Activated T-helper 17 cell treated with anti-CD3 and anti-CD28 coated beads, Interleukin-2, amount 50 U/mL, for 72 hours (primary cell): ENCODE results near the gene CEP131. TPM values are rescaled to one million over a fixed set of nuclear protein-coding genes. Genes with fewer than 3 reads are reported as not detected.
A peak's percentile ranks its signal among the peaks of the same experiment; 100 is the strongest.

Experiments used
- ATAC-seq: fragments of 150-1000 bp; cut with Tn5 transposase; replicated peaks from 2 replicates; pipeline ENCODE4 v1.10.0; 2021; ENCODE audit warnings: mild to moderate bottlenecking, moderate library complexity
- H3K27ac Mint-ChIP-seq: one replicate; pipeline ENCODE4 v1.8.0; 2022; ENCODE audit warnings: mixed read lengths
- H3K27me3 Mint-ChIP-seq: one replicate; pipeline ENCODE4 v1.8.0; 2022; ENCODE audit warnings: mixed read lengths
- H3K36me3 Mint-ChIP-seq: one replicate; pipeline ENCODE4 v1.8.0; 2022; ENCODE audit warnings: low read depth, mild to moderate bottlenecking, mixed read lengths
- H3K4me1 Mint-ChIP-seq: one replicate; pipeline ENCODE4 v1.8.0; 2022; ENCODE audit warnings: mixed read lengths
- H3K4me3 Mint-ChIP-seq: one replicate; pipeline ENCODE4 v1.8.0; 2022; ENCODE audit warnings: mild to moderate bottlenecking, mixed read lengths
- H3K9me3 Mint-ChIP-seq: one replicate; pipeline ENCODE4 v1.8.0; 2022; ENCODE audit warnings: mixed read lengths
- total RNA-seq, 2 donors: library from RNA; stranded (reverse); gene quantifications; one replicate each; pipeline ENCODE4 v1.2.3, GENCODE V29; 2022

Gene CEP131
- 10 to 100 TPM in 1 of 2 donors, 1 to 10 TPM in 1; 8.4 to 10.4 TPM for total RNA-seq

DNA sequence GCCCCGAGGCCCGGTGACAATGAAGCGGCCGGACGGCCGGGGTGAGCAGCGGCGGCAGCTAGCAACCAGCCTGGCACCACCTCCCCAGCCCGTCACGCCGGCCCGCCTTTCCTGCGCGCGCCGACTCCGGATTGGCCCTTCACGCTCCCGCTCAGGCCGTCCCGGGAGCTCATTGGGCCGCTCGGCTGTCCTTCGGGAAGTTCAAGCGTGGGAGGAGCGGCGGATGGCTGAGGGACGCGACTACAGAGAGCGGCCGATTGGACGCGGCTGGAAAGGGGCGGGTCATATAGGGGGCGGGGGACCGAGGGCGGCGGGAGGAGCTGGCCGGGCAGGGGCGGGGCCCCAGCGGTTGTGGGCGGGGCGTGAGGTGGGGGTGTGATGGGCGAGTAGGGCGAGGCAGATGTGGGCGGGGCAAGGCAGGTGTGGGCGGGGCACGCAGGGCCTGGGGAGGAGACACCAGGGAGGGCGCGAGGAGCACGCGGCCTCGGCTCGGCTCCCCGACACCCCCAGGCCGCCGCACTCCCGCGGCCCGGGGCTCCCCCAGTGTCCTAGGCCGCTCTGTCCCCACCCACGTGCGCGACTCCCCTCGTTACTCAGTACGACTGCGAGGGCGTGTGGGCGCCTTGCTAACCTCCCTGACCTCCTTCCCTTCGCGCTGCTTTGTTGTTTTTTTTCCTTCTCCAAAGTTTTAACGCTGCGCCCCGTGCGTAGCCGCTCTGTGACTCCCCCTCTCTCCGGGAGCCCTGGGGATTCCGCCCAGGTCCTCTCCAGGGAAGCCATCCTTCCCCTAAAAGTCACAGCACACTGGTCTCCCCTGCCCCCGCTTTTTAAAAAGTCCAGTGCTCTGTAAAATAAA, at the start of gene CEP131:
TSS of gene CEP131 (minus strand) at position 60 of the 856 bp plus-strand sequence. CDS start 2,909 bp downstream, outside the sequence.
- peak; percentile 96 for ATAC-seq
- Mint-ChIP-seq H3K36me3 (no peaks in the 10 kb centered on the region), H3K27me3 (no peaks in the 10 kb centered on the region), H3K4me1 (peaks cover 8% of the 10 kb centered on the region), H3K27ac (peak within 1 kb of the TSS; percentile 79), H3K9me3 (no peaks in the 10 kb centered on the region), H3K4me3 (peak within 1 kb of the TSS; percentile 85)

DNA sequence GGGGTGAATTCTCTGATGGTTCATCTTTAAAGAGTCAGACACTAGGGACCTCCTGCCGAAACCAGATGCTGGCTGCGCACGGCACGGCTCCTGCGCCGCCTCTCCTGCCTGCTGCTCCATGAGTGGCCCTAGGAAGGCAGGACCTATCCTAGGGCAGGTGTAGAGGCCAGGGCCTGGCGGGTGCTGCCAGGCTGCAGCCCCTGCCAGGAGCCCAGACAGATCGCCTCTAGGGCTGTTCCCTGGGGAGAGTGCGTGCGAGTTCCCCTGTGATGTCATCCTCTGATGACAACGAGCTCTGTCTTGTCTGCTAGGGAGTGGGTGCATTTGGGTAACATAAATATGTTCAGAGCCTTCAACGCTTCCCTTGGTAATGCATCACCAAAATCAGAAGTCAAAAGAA, 48.5 kb upstream of the CEP131 start:
- Mint-ChIP-seq H3K27ac (no peak overlapping the region), H3K9me3 (no peaks in the 10 kb centered on the region), H3K36me3 (peaks cover 85% of the 10 kb centered on the region), H3K4me3 (no peak overlapping the region), H3K27me3 (no peaks in the 10 kb centered on the region), H3K4me1 (no peaks in the 10 kb centered on the region)
- ATAC-seq = no peak

DNA sequence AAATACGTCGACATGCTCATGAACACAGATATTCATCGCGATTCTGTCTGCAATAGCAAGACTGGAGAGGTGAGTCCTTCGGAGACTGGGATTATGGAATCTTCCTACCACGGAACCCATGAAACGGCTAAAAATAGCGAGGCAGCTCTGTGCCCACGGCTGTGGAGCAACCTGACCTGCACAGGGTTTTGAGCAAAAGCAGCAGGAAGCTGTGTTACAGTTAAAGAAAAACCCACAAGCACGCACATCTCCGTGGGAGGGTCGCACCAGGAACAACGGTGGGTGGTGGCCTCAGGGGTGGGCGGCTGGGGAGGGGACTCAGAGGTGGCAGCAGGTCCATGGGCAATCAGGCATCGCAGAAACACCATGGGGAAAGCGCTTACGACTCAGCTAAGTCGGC, 47.5 kb upstream of the CEP131 start:
- ATAC-seq = no peak
- Mint-ChIP-seq H3K4me3 (no peak overlapping the region), H3K36me3 (peaks cover 85% of the 10 kb centered on the region), H3K9me3 (no peaks in the 10 kb centered on the region), H3K27ac (no peak overlapping the region), H3K4me1 (no peaks in the 10 kb centered on the region), H3K27me3 (no peaks in the 10 kb centered on the region)

- Mint-ChIP-seq H3K9me3 (no peaks in the 10 kb centered on the region), H3K27me3 (no peaks in the 10 kb centered on the region), H3K4me3 (no peak overlapping the region), H3K4me1 (no peaks in the 10 kb centered on the region), H3K27ac (peak overlapping the region; percentile 0), H3K36me3 (peaks cover 87% of the 10 kb centered on the region)
- ATAC-seq = no peak
These were observed 44.8 kb upstream of the CEP131 start for GRCh38 chr17:81267390-81268067.

DNA sequence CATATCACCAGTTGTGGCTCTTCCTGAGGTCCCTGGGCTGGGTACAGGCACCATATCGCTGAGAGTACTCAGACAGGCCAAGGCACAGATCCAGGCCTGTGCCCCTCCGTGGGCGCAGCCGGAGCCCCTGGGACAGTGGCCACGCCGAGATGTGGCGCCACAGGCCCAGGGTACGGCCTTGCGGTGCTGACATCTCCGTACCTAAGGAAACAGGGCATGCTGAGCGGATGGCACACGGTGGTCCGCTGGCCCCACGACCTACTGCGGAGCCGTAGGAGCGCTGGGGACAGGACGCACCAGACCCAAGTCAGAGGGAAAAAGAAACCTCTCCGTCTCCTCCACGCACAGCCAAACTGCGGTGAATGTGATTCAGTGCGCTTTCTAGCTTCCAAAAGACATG, 42.8 kb upstream of the CEP131 start:
- Mint-ChIP-seq H3K4me1 (no peaks in the 10 kb centered on the region), H3K9me3 (no peaks in the 10 kb centered on the region), H3K36me3 (peaks cover 70% of the 10 kb centered on the region), H3K4me3 (no peak overlapping the region), H3K27ac (no peak overlapping the region), H3K27me3 (no peaks in the 10 kb centered on the region)
- ATAC-seq = no peak

DNA sequence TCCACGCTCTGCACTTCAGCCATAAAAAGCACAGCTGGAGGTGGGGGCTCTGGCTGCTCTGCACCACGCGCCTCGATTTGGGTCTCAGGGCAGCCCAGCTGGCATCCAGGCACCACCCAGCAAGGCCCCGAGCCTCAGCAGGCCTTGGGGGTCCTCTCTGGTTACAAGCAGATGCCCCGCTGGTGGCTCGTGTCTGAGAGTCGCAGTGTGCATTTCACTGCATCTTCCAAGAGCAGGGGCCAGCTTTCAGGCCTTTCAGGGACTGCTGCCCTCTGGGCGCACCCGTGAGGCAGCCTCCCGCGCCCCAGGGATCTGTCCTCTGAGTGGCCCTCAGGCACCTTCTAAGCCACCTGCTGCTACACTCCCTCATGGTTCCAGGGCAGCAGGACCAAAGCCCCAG, 41.9 kb upstream of the CEP131 start:
- Mint-ChIP-seq H3K27me3 (no peaks in the 10 kb centered on the region), H3K9me3 (no peaks in the 10 kb centered on the region), H3K4me3 (no peak overlapping the region), H3K36me3 (peaks cover 62% of the 10 kb centered on the region), H3K4me1 (no peaks in the 10 kb centered on the region), H3K27ac (no peak overlapping the region)
- ATAC-seq = no peak

DNA sequence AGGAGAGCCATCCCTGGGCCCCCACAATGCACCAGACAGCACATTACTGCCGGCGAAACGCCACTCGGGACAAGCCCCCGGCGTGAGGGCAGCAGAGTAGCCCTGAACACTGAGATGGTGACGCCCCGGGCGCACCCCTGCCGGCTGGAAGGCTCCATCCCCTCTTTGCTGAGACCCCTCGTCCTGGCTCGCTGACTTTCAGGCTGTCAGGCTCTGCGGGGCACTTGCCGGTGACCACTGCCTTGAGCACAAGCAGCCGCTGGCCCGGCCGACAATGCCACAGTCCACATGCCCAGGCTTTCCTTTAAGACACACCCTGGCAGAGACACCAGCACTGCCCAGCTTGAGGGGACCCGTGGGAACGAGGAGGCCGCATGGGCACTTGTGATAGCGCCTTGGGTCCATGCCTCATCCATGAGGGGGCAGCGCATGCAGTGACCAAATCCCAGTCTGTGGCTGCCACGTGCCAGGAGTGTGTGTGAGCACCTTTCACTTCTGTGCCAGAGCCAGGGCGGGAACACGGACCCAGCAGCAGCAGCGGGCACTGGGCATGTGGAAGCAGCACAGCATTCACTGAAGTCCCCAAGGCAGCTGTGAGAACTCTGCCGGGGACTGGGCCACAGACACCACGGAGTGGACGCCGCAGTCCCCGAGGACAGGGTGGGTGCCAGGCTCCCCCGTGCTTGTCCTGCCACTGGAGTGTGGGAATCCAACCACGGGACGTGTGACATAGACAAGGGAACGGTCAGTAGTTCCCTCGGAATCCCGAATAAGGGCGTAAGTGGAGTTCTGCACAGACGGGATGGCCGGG, 40.8 kb upstream of the CEP131 start:
- no peak overlapping the region for H3K27ac Mint-ChIP-seq
- H3K9me3 Mint-ChIP-seq = no peaks in the 10 kb centered on the region
- ATAC-seq = no peak
- H3K4me3 Mint-ChIP-seq = no peak overlapping the region
- H3K4me1 Mint-ChIP-seq = no peaks in the 10 kb centered on the region
- H3K36me3 Mint-ChIP-seq = peaks cover 57% of the 10 kb centered on the region
- H3K27me3 Mint-ChIP-seq = no peaks in the 10 kb centered on the region

DNA sequence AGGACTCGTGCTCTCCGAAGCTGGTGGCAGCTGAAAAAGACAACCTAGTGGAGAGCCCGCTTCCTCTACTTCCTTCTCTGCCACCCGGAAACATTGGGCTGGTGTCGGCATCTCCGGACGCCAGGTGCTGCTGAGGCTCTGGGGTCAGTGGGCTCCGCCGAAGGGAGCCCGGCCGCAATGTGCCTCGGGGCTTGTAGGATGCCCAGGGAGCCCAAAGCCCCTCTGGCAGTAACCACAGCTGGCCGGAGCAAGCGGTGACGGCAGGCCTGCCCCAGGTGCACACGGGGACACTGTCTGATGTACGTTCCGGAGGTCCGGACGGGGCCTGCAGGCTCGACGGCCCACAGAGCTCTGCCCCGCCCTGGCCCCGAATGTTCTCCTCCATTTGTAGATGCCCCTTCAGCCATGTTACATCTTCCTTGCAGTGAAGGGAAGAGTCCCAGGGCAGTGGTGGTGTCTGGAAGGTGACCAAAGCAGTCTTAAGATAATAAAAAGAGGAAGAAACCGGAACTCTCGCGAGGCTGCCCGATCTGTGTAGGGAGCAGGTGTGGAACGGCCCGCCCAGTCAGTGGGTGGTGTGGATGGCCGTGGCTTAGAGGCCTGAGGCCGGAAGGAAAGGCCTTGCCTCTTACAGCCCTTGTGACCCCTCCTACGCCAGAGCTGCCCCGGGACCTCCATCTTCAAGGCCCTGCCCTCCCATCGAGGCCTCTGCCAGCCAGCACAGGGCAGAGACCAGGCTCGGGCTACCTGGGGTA, 39.0 kb upstream of the CEP131 start:
- no peaks in the 10 kb centered on the region for H3K27me3 Mint-ChIP-seq
- no peaks in the 10 kb centered on the region for H3K9me3 Mint-ChIP-seq
- no peak for ATAC-seq
- no peak overlapping the region for H3K4me3 Mint-ChIP-seq
- no peak overlapping the region for H3K27ac Mint-ChIP-seq
- no peaks in the 10 kb centered on the region for H3K4me1 Mint-ChIP-seq
- H3K36me3 Mint-ChIP-seq = peaks cover 40% of the 10 kb centered on the region

GRCh38 chr17:81261096-81261495, 38.3 kb upstream of the CEP131 start:
- peaks cover 33% of the 10 kb centered on the region for H3K36me3 Mint-ChIP-seq
- no peaks in the 10 kb centered on the region for H3K4me1 Mint-ChIP-seq
- no peaks in the 10 kb centered on the region for H3K27me3 Mint-ChIP-seq
- no peak overlapping the region for H3K27ac Mint-ChIP-seq
- no peak for ATAC-seq
- H3K4me3 Mint-ChIP-seq = no peak overlapping the region
- no peaks in the 10 kb centered on the region for H3K9me3 Mint-ChIP-seq

GRCh38 chr17:81260641-81261040, 37.9 kb upstream of the CEP131 start:
- no peak overlapping the region for H3K4me3 Mint-ChIP-seq
- no peaks in the 10 kb centered on the region for H3K27me3 Mint-ChIP-seq
- no peak for ATAC-seq
- no peaks in the 10 kb centered on the region for H3K9me3 Mint-ChIP-seq
- H3K36me3 Mint-ChIP-seq = peaks cover 29% of the 10 kb centered on the region
- no peak overlapping the region for H3K27ac Mint-ChIP-seq
- no peaks in the 10 kb centered on the region for H3K4me1 Mint-ChIP-seq

GRCh38 chr17:81260171-81260570, 37.4 kb upstream of the CEP131 start:
- peaks cover 24% of the 10 kb centered on the region for H3K36me3 Mint-ChIP-seq
- H3K4me1 Mint-ChIP-seq = no peaks in the 10 kb centered on the region
- H3K9me3 Mint-ChIP-seq = no peaks in the 10 kb centered on the region
- no peak overlapping the region for H3K27ac Mint-ChIP-seq
- ATAC-seq = no peak
- H3K27me3 Mint-ChIP-seq = no peaks in the 10 kb centered on the region
- no peak overlapping the region for H3K4me3 Mint-ChIP-seq

DNA sequence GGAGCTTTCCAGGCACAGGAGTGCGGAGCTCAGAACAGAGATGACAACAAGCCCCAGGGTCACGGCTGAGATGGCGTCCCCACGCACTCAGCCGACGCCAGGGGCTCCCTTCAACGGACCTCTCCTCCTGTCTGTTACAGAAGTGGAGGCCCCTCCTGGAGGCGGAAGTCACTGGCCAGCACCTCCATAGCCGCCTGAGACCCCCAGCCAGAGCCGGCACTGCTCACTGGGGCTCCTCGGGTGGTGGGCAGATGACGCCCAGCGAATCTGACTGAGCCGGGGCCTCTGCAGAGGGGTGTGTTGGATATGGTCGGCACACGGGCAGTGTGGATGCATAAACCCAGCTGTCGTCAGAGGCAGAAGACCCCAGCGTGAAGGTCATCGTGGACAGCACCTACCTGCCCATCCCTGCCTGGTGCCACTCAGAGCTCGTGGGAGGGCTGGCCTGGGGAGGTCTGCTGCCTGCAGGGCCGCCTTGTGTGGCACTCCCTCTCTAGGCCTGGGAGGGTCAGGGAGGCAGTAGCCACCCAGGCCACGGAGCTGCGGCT, 36.4 kb upstream of the CEP131 start:
- no peaks in the 10 kb centered on the region for H3K9me3 Mint-ChIP-seq
- H3K27ac Mint-ChIP-seq = no peak overlapping the region

GRCh38 chr17:81258292-81258691, 35.5 kb upstream of the CEP131 start:
- H3K9me3 Mint-ChIP-seq = no peaks in the 10 kb centered on the region
- peaks cover 8% of the 10 kb centered on the region for H3K4me1 Mint-ChIP-seq
- H3K4me3 Mint-ChIP-seq = no peak overlapping the region

More for the DNA sequence above, 36.4 kb upstream of the CEP131 start:
- Mint-ChIP-seq H3K36me3 (peaks cover 14% of the 10 kb centered on the region), H3K27me3 (no peaks in the 10 kb centered on the region), H3K4me3 (no peak overlapping the region), H3K4me1 (peaks cover under 1% of the 10 kb centered on the region)
- ATAC-seq = no peak

DNA sequence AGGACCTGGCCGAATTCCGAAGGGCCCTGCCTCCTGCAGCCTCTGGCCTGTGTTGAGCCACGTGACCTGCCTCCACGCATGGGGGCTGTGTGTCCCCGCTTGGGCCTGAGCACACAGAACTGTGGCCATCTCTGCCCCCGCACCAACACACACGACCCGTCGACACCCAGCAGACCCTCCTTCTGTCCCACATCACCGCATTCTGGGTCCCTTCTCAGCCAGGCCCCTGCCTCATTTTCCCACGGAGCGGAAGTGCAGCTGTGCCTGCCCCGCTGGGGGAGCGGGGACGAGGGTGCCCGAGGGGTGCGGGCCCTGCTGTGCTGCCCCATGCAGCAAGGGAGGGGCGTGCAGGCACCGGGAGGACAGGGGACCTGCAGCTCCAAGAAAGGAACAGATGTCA, 34.8 kb upstream of the CEP131 start:
- H3K36me3 Mint-ChIP-seq = peaks cover 18% of the 10 kb centered on the region
- H3K4me1 Mint-ChIP-seq = peaks cover 12% of the 10 kb centered on the region
- no peak overlapping the region for H3K27ac Mint-ChIP-seq
- no peaks in the 10 kb centered on the region for H3K27me3 Mint-ChIP-seq
- H3K9me3 Mint-ChIP-seq = no peaks in the 10 kb centered on the region
- no peak for ATAC-seq
- no peak overlapping the region for H3K4me3 Mint-ChIP-seq

More at GRCh38 chr17:81258292-81258691, 35.5 kb upstream of the CEP131 start:
- Mint-ChIP-seq H3K27ac (no peak overlapping the region), H3K36me3 (peaks cover 16% of the 10 kb centered on the region), H3K27me3 (no peaks in the 10 kb centered on the region)
- ATAC-seq = no peak
